Neural crest cell (in vitro differentiated cells): ENCODE measurements around the gene CD82. TPM values are rescaled to one million over a fixed set of nuclear protein-coding genes. Genes with fewer than 3 reads are reported as not detected.

Experiments used
- DNase-seq: peaks from one replicate; pipeline ENCODE4 v3.0.0; 2021; ENCODE audit warnings: low read depth, mixed read lengths, low spot score
- H3K27ac Mint-ChIP-seq: one replicate; pipeline ENCODE4 v1.8.0; 2021; ENCODE audit warnings: mild to moderate bottlenecking, mixed read lengths; ENCODE audit not compliant: unreplicated experiment
- H3K27me3 Mint-ChIP-seq: 2 replicates; pipeline ENCODE4 v1.8.0; 2021; ENCODE audit warnings: low read depth, mild to moderate bottlenecking, mixed read lengths
- H3K36me3 Mint-ChIP-seq: 2 replicates; pipeline ENCODE4 v1.8.0; 2021; ENCODE audit warnings: low read depth, mild to moderate bottlenecking, mixed read lengths
- H3K4me1 Mint-ChIP-seq: 2 replicates; pipeline ENCODE4 v1.8.0; 2021; ENCODE audit warnings: mixed read lengths
- H3K4me3 Mint-ChIP-seq: one replicate; pipeline ENCODE4 v1.8.0; 2021; ENCODE audit warnings: mild to moderate bottlenecking, mixed read lengths
- H3K9me3 Mint-ChIP-seq: 2 replicates; pipeline ENCODE4 v1.8.0; 2021; ENCODE audit warnings: mixed read lengths
- CTCF ChIP-seq: fragments of 200-600 bp; sonication (generic); conservative IDR thresholded peaks from 2 replicates; pipeline ENCODE4 v1.5.0; 2021; ENCODE audit warnings: antibody characterized with exemption, mild to moderate bottlenecking
- total RNA-seq: library from RNA; stranded (reverse); gene quantifications from 2 replicates; pipeline ENCODE4 v1.2.1, GENCODE V29; 2021

The CD82 gene
- total RNA-seq, 1 donor from 2014 or later = 14.1 TPM

- TF ChIP-seq CTCF = no peak
- no peak overlapping the region for H3K4me3 Mint-ChIP-seq
- peaks cover 10% of the 10 kb centered on the region for H3K4me1 Mint-ChIP-seq
- H3K36me3 Mint-ChIP-seq = no peaks in the 10 kb centered on the region
- H3K27me3 Mint-ChIP-seq = peaks cover 15% of the 10 kb centered on the region
- no peak overlapping the region for H3K27ac Mint-ChIP-seq
- no peaks in the 10 kb centered on the region for H3K9me3 Mint-ChIP-seq
- DNase-seq = no peak
These were observed 31.3 kb upstream of the CD82 start for GRCh38 chr11:44533921-44534711.

- no peak overlapping the region for H3K27ac Mint-ChIP-seq
- no peaks in the 10 kb centered on the region for H3K36me3 Mint-ChIP-seq
- TF ChIP-seq CTCF = no peak
- peaks cover 15% of the 10 kb centered on the region for H3K27me3 Mint-ChIP-seq
- H3K4me1 Mint-ChIP-seq = peaks cover 10% of the 10 kb centered on the region
- DNase-seq = no peak
- H3K4me3 Mint-ChIP-seq = no peak overlapping the region
- no peaks in the 10 kb centered on the region for H3K9me3 Mint-ChIP-seq
These were observed 30.1 kb upstream of the CD82 start for GRCh38 chr11:44535191-44535980.

- no peaks in the 10 kb centered on the region for H3K36me3 Mint-ChIP-seq
- H3K4me3 Mint-ChIP-seq = no peak overlapping the region
- DNase-seq = no peak
- peaks cover 10% of the 10 kb centered on the region for H3K4me1 Mint-ChIP-seq
- no peak for TF ChIP-seq CTCF
- no peaks in the 10 kb centered on the region for H3K9me3 Mint-ChIP-seq
- peaks cover 15% of the 10 kb centered on the region for H3K27me3 Mint-ChIP-seq
- H3K27ac Mint-ChIP-seq = no peak overlapping the region
These were observed 28.5 kb upstream of the CD82 start for GRCh38 chr11:44536788-44537516.

GRCh38 chr11:44537679-44538078, 27.8 kb upstream of the CD82 start:
- no peak for TF ChIP-seq CTCF

GRCh38 chr11:44538375-44539054, 26.9 kb upstream of the CD82 start:
- Mint-ChIP-seq H3K4me1 (peaks cover 10% of the 10 kb centered on the region), H3K4me3 (no peak overlapping the region), H3K27ac (no peak overlapping the region), H3K9me3 (no peaks in the 10 kb centered on the region), H3K36me3 (no peaks in the 10 kb centered on the region), H3K27me3 (peaks cover 15% of the 10 kb centered on the region)
- peak; percentile 99 for TF ChIP-seq CTCF
- peak; percentile 85 for DNase-seq

More at GRCh38 chr11:44537679-44538078, 27.8 kb upstream of the CD82 start:
- Mint-ChIP-seq H3K9me3 (no peaks in the 10 kb centered on the region), H3K27ac (no peak overlapping the region), H3K36me3 (no peaks in the 10 kb centered on the region), H3K27me3 (peaks cover 15% of the 10 kb centered on the region), H3K4me3 (no peak overlapping the region), H3K4me1 (peaks cover 10% of the 10 kb centered on the region)
- no peak for DNase-seq
